Ishikawa (cell line): Measurements from ENCODE around the gene RALGAPA2.

ENCODE experiments used
- CEBPB ChIP-seq: IDR thresholded peaks from 2 replicates; pipeline ENCODE4 v1.6.1; 2012
- CREB1 ChIP-seq: IDR thresholded peaks from 2 replicates; pipeline ENCODE4 v1.6.1; 2012; ENCODE audit warnings: low read depth
- EGR1 ChIP-seq: IDR thresholded peaks from 2 replicates; pipeline ENCODE4 v1.6.1; 2012
- EP300 ChIP-seq: IDR thresholded peaks from 2 replicates; pipeline ENCODE4 v1.6.1; 2012; ENCODE audit warnings: borderline replicate concordance
- FOXM1 ChIP-seq: IDR thresholded peaks from 2 replicates; pipeline ENCODE4 v1.6.1; 2012; ENCODE audit warnings: low read depth, borderline replicate concordance
- MAX ChIP-seq: IDR thresholded peaks from 2 replicates; pipeline ENCODE4 v1.6.1; 2012
- NFIC ChIP-seq: IDR thresholded peaks from 2 replicates; pipeline ENCODE4 v1.6.1; 2012
- RAD21 ChIP-seq: IDR thresholded peaks from 2 replicates; pipeline ENCODE4 v1.6.1; 2012; ENCODE audit warnings: low read depth
- REST ChIP-seq: IDR thresholded peaks from 2 replicates; pipeline ENCODE4 v1.6.1; 2012; ENCODE audit warnings: low read depth, mild to moderate bottlenecking
- TAF1 ChIP-seq: IDR thresholded peaks from 2 replicates; pipeline ENCODE4 v1.6.1; 2012; ENCODE audit warnings: low read depth, mild to moderate bottlenecking
- TCF12 ChIP-seq: IDR thresholded peaks from 2 replicates; pipeline ENCODE4 v1.6.1; 2012; ENCODE audit warnings: low read depth
- TEAD4 ChIP-seq: IDR thresholded peaks from 2 replicates; pipeline ENCODE4 v1.6.1; 2012
- USF1 ChIP-seq: IDR thresholded peaks from 2 replicates; pipeline ENCODE4 v1.6.1; 2012
- YY1 ChIP-seq: IDR thresholded peaks from 2 replicates; pipeline ENCODE4 v1.6.1; 2012; ENCODE audit warnings: low read depth
- ZBTB7A ChIP-seq: IDR thresholded peaks from 2 replicates; pipeline ENCODE4 v1.6.1; 2012; ENCODE audit warnings: low read depth

Gene RALGAPA2

GRCh38 chr20:20417876-20418676 lies 294.4 kb downstream of the RALGAPA2 start:
- TF ChIP-seq USF1 (no peak), MAX (no peak)

GRCh38 chr20:20415321-20415720 lies 297.1 kb downstream of the RALGAPA2 start:
- no peak for TF ChIP-seq RAD21
- TF ChIP-seq USF1, result no peak
- TF ChIP-seq EP300, result no peak
- TF ChIP-seq ZBTB7A, result no peak
- TF ChIP-seq REST, result no peak
- TF ChIP-seq NFIC, result no peak
- no peak for TF ChIP-seq MAX
- no peak for TF ChIP-seq CEBPB
- TF ChIP-seq TCF12, result no peak
- TF ChIP-seq FOXM1, result no peak
- no peak for TF ChIP-seq TAF1

- no peak for TF ChIP-seq CREB1
- TF ChIP-seq EGR1, result no peak
- TF ChIP-seq EP300, result no peak
- no peak for TF ChIP-seq NFIC
- TF ChIP-seq CEBPB, result no peak
- no peak for TF ChIP-seq ZBTB7A
- TF ChIP-seq MAX, result no peak
- TF ChIP-seq RAD21, result no peak
- no peak for TF ChIP-seq FOXM1
- TF ChIP-seq TAF1, result no peak
- TF ChIP-seq TEAD4, result no peak
Measured at GRCh38 chr20:20414640-20415220, 297.7 kb downstream of the RALGAPA2 start.

GRCh38 chr20:20413810-20414281 lies 298.6 kb downstream of the RALGAPA2 start:
- TF ChIP-seq YY1 (no peak), NFIC (peak; percentile 58; the same call in 1 of the 2 replicates), CEBPB (no peak), TCF12 (0 out of 2 replicates have a peak, but pooled peaks have one; percentile 36), RAD21 (no peak), MAX (peak; percentile 92), CREB1 (no peak), USF1 (0 out of 2 replicates have a peak, but pooled peaks have one; percentile 37), REST (no peak), ZBTB7A (no peak), EP300 (no peak), TEAD4 (0 out of 2 replicates have a peak, but pooled peaks have one; percentile 30), TAF1 (no peak), EGR1 (no peak)

- no peak for TF ChIP-seq CEBPB
- TF ChIP-seq CREB1, result no peak
- TF ChIP-seq FOXM1, result no peak
- no peak for TF ChIP-seq EGR1
- TF ChIP-seq TAF1, result no peak
- TF ChIP-seq MAX, result no peak
- TF ChIP-seq USF1, result no peak
- TF ChIP-seq ZBTB7A, result no peak
- no peak for TF ChIP-seq YY1
- TF ChIP-seq TCF12, result no peak
- TF ChIP-seq REST, result no peak
- TF ChIP-seq TEAD4, result no peak
- TF ChIP-seq RAD21, result no peak
- no peak for TF ChIP-seq NFIC
- no peak for TF ChIP-seq EP300
Measured at GRCh38 chr20:20412750-20413149, 299.7 kb downstream of the RALGAPA2 start.
